Body of pancreas (tissue), 4 donors: ENCODE measurements around the gene VPS26C. TPM values are rescaled to one million over a fixed set of nuclear protein-coding genes. Genes with fewer than 3 reads are reported as not detected.
"Not testable (repeated sequence)": the region's sequence is repeated elsewhere in the genome, so short reads cannot be mapped to it uniquely, and the experiment has no call there.

ENCODE experiments used
- ATAC-seq: fragments of 150-250 bp; one replicate; pipeline ENCODE4 v1.9.1; 2016
- DNase-seq, 4 donors: peaks; one replicate each; pipeline ENCODE4 v3.0.0-alpha.2; 2019
- H3K27ac ChIP-seq, 4 donors: fragments of 200-600 bp; sonication (generic); 1 replicate in 3 of 4; 2 replicates in 1 of 4; pipeline versions ENCODE4 v1.5.1 to v1.6.1; 2016 to 2019; ENCODE audit warnings: mild to moderate bottlenecking in 1 of 4, mixed read lengths in 1 of 4, moderate library complexity in 1 of 4
- H3K27me3 ChIP-seq, 2 donors: fragments of 200-600 bp; sonication (generic); one replicate each; pipeline ENCODE4 v1.6.0; 2016; ENCODE audit warnings: mild to moderate bottlenecking in 1 of 2
- H3K36me3 ChIP-seq, 2 donors: fragments of 200-600 bp; sonication (generic); replicated peaks in 1 of 2; 2 replicates each; pipeline ENCODE4 v1.5.1; 2016; ENCODE audit warnings: low read depth in 2 of 2; ENCODE audit not compliant: insufficient read depth in 1 of 2
- H3K4me1 ChIP-seq: fragments of 200-600 bp; sonication (generic); one replicate; pipeline ENCODE4 v1.6.0; 2016
- H3K4me3 ChIP-seq, 2 donors: fragments of 200-600 bp; sonication (generic); 1 replicate in 1 of 2; 2 replicates in 1 of 2; pipeline ENCODE4 v1.5.1; 2016 to 2019
- H3K9me3 ChIP-seq, 3 donors: fragments of 200-600 bp; sonication (generic); 1 replicate in 2 of 3; 2 replicates in 1 of 3; pipeline ENCODE4 v1.5.1; 2016
- POLR2A ChIP-seq, 3 donors: fragments of 450-650 bp; IDR thresholded peaks; one replicate each; pipeline ENCODE4 v1.6.1; 2016; ENCODE audit warnings: antibody characterized with exemption in 3 of 3, mild to moderate bottlenecking in 2 of 3
- WGBS, 2 donors: methylation state at CpG; one replicate each; pipeline ENCODE4 v1.1.5; 2017; 5-methylcytosine and 5-hydroxymethylcytosine counted together
- intact Hi-C: fragments of 100-400 bp; cut with DNase I; formaldehyde crosslinking; loops from one replicate; pipeline ENCODE4 v1.15.1; 2023
- total RNA-seq, 2 donors: library from RNA; depleted of rRNA; stranded (reverse); fragments of >200 nt; gene quantifications; one replicate each; pipeline ENCODE4 v1.1.0, GENCODE V29; 2016
- TF ChIP-seq, protein P1 (sequence below), 7 experiments: fragments of 450-650 bp in 4 of 7; fragments of 200-600 bp in 3 of 7; sonication (generic) in 3 of 7; IDR thresholded peaks; one replicate each; pipeline ENCODE4 v1.5.1; 2016 to 2019; ENCODE audit warnings: antibody characterized with exemption in 7 of 7

The VPS26C gene
- total RNA-seq, 2 donors from 2014 or later = 29.3 to 34.3 TPM

DNA sequence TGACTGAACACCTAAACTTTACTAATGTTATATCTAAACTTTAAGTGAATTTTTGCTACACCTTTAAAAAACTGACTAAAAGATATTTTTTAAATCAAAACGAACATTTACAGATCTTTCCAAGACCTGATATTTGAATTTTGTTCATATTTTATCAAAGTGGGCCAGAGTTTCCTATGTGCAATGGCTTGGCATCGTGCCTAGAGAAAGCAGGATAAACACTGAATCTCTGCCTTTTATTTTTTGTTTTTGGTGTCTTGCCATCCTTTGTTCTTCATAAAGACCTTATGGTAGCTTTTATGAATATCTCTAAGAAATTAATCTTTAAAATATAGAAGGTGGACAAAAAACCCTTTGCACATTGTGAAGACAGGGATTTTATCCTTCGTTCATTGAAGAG is 25.8 kb upstream of the VPS26C start:
- no peak overlapping the region for H3K27ac ChIP-seq
- TF ChIP-seq POLR2A (IDR thresholded peaks at IDR 0.05) = no peak
- TF ChIP-seq, protein P1, sequence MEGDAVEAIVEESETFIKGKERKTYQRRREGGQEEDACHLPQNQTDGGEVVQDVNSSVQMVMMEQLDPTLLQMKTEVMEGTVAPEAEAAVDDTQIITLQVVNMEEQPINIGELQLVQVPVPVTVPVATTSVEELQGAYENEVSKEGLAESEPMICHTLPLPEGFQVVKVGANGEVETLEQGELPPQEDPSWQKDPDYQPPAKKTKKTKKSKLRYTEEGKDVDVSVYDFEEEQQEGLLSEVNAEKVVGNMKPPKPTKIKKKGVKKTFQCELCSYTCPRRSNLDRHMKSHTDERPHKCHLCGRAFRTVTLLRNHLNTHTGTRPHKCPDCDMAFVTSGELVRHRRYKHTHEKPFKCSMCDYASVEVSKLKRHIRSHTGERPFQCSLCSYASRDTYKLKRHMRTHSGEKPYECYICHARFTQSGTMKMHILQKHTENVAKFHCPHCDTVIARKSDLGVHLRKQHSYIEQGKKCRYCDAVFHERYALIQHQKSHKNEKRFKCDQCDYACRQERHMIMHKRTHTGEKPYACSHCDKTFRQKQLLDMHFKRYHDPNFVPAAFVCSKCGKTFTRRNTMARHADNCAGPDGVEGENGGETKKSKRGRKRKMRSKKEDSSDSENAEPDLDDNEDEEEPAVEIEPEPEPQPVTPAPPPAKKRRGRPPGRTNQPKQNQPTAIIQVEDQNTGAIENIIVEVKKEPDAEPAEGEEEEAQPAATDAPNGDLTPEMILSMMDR (IDR thresholded peaks at IDR 0.05) = no peak
- H3K36me3 ChIP-seq = no peaks in the 10 kb centered on the region
- 46 to 53% methylated on average over 3 of the region's 3 CpGs for WGBS, 2 donors
- no peaks in the 10 kb centered on the region for H3K9me3 ChIP-seq
- ATAC-seq = no peak
- H3K27me3 ChIP-seq = no peaks in the 10 kb centered on the region
- intact Hi-C loops = no loop called here
- no peaks in the 10 kb centered on the region for H3K4me1 ChIP-seq
- no peak for DNase-seq
- H3K4me3 ChIP-seq = no peak overlapping the region

DNA sequence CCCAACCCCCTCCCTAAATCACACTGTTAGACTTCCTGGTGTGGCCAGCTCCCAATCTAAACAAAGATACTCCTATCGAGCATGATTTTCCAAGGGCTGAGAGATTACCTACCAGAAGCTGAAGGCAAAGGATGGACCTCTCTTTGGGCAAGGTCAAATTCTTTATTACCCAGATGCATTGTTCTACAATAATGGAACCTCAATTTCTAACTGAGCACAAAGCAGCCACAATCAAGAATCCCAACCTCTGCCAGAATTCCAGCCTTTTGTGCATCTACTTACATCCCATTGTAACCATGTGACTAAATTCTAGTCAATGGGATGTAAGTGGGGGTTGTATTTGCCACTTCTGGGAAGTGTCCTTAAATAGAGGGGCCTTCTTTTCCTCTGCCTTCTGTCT is 24.9 kb upstream of the VPS26C start:
- no peaks in the 10 kb centered on the region for H3K27me3 ChIP-seq
- 22 to 38% methylated on average over 1 of the region's 1 CpG for WGBS, 2 donors
- no peak overlapping the region for H3K4me3 ChIP-seq
- H3K9me3 ChIP-seq = no peaks in the 10 kb centered on the region
- no peak overlapping the region for H3K27ac ChIP-seq
- no peak for ATAC-seq
- DNase-seq = no peak
- intact Hi-C loops = no loop called here
- no peaks in the 10 kb centered on the region for H3K36me3 ChIP-seq
- H3K4me1 ChIP-seq = no peaks in the 10 kb centered on the region
- no peak for TF ChIP-seq POLR2A (IDR thresholded peaks at IDR 0.05)
- TF ChIP-seq, protein P1 (IDR thresholded peaks at IDR 0.05) = no peak

DNA sequence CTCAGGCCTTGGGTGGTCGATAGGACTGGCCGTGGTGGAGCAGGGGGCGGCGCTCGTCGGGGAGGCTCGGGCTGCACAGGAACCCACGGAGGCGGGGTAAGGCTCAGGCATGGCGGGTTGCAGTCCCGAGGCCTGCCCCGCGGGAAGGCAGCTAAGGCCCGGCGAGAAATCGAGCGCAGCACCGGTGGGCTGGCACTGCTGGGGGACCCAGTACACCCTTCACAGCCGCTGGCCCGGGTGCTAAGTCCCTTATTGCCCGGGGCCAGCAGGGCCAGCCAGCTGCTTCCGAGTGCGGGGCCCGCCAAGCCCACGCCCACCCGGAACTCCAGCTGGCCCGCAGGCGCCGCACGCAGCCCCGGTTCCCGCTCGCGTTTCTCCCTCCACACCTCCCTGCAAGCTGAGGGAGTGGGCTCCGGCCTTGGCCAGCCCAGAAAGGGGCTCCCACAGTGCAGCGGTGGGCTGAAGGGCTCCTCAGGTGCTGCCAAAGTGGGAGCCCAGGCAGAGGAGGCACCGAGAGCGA is 16.1 kb upstream of the VPS26C start:
- WGBS, 2 donors = 93 to 97% methylated on average over 3 to 34 of the region's 38 CpGs
- H3K4me3 ChIP-seq, H3K4me1 ChIP-seq, ATAC-seq, intact Hi-C loops, H3K27me3 ChIP-seq, DNase-seq, H3K27ac ChIP-seq, H3K9me3 ChIP-seq, H3K36me3 ChIP-seq: not testable (repeated sequence)

GRCh38 chr21:37282602-37283001 is 15.5 kb upstream of the VPS26C start:
- intact Hi-C loops, DNase-seq: not testable (repeated sequence)

GRCh38 chr21:37281993-37282392 is 14.9 kb upstream of the VPS26C start:
- H3K4me3 ChIP-seq = no peak overlapping the region
- H3K4me1 ChIP-seq = no peaks in the 10 kb centered on the region

More at GRCh38 chr21:37282602-37283001, 15.5 kb upstream of the VPS26C start:
- ATAC-seq, H3K36me3 ChIP-seq, H3K27me3 ChIP-seq, H3K4me3 ChIP-seq, H3K4me1 ChIP-seq, H3K27ac ChIP-seq, H3K9me3 ChIP-seq: not testable (repeated sequence)
- WGBS, 2 donors = 69 to 82% methylated on average over 10 of the region's 10 CpGs

GRCh38 chr21:37281579-37281978 is 14.4 kb upstream of the VPS26C start:
- Histone ChIP-seq H3K4me3 (no peak overlapping the region), H3K27me3 (no peaks in the 10 kb centered on the region), H3K9me3 (no peaks in the 10 kb centered on the region), H3K36me3 (no peaks in the 10 kb centered on the region), H3K4me1 (no peaks in the 10 kb centered on the region), H3K27ac (no peak overlapping the region)
- WGBS, 2 donors = 43 to 60% methylated on average over 10 of the region's 10 CpGs
- TF ChIP-seq, protein P1 (IDR thresholded peaks at IDR 0.05) = no peak
- TF ChIP-seq POLR2A (IDR thresholded peaks at IDR 0.05) = no peak
- no peak for ATAC-seq
- no peak for DNase-seq
- intact Hi-C loops = no loop called here

More at GRCh38 chr21:37281993-37282392, 14.9 kb upstream of the VPS26C start:
- no peak overlapping the region for H3K27ac ChIP-seq
- peak in 1 of 4 donors; percentile 10 for DNase-seq
- no peaks in the 10 kb centered on the region for H3K9me3 ChIP-seq
- no peak for ATAC-seq
- 20 to 57% methylated on average over 11 of the region's 16 CpGs for WGBS, 2 donors
- no peaks in the 10 kb centered on the region for H3K27me3 ChIP-seq
- H3K36me3 ChIP-seq = no peaks in the 10 kb centered on the region
- intact Hi-C loops = no loop called here
- TF ChIP-seq, protein P1 (IDR thresholded peaks at IDR 0.05) = no peak
- TF ChIP-seq POLR2A (IDR thresholded peaks at IDR 0.05) = no peak

DNA sequence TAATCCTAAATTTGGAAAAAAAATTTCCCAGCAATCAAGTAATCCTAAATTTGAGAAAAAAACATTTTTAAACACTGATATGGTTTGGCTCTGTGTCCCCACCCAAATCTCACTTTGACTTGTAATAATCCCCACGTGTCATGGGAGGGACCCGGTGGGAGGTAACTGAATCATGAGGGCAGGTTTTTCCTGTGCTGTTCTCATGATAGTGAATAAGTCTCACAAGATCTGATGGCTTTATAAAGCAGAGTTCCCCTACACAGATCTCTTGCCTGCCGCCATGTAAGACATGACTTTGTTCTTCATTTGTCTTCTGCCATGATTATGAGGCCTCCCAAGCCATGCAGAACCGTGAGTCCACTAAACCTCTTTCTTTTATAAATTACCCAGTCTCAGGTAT is 12.1 kb upstream of the VPS26C start:
- H3K9me3 ChIP-seq, H3K27ac ChIP-seq, DNase-seq, intact Hi-C loops, H3K4me3 ChIP-seq, H3K36me3 ChIP-seq, H3K27me3 ChIP-seq, H3K4me1 ChIP-seq, ATAC-seq: not testable (repeated sequence)
- 82 to 83% methylated on average over 4 of the region's 4 CpGs for WGBS, 2 donors
